ENCODE measurements around the gene SPDYE4. TPM values are rescaled to one million over a fixed set of nuclear protein-coding genes. Genes with fewer than 3 reads are reported as not detected.

SPDYE4 gene
- total RNA-seq, 4 donors from 2014 or later, result not detected

DNA sequence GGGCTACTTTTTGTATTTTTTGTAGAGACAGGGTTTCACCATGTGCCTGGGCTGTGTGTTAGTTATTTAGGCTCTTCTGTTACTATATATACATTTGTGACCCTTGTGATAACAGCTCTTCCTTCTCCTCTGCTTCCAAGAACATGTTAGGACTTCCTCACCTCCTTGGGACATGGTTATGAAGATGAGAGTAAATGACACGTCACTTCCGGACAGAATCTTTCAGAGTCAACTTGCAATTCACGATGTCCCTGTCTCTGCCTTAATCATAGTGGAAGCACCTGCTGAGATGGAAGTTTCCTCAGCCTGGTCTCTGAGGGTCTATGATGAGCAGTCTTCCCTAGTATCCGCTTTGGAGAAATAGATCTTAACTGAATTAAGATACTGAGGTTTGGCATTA, 56.6 kb downstream of the SPDYE4 start:
- DNase-seq (no peak), ATAC-seq (no peak)
- intact Hi-C loops (cut with DNase I; ENCODE audit: low total_unique reads) (no loop called here), in situ Hi-C loops (cut with MboI; ENCODE audit: low sequenced_read_pairs in 4 of 4) (loop anchor here in 1 of 4 donors (25.0 kb wide), 1 partner anchor 111 kb away; no protein-coding TSS in a partner anchor)
- peaks cover 0 to 4% (median 0%) of the 10 kb centered on the region in 3 donors for H3K27me3 ChIP-seq
- no peaks in the 10 kb centered on the region for H3K36me3 ChIP-seq
- no peak overlapping the region for H3K4me3 ChIP-seq
- no peaks in the 10 kb centered on the region for H3K4me1 ChIP-seq
- no peaks in the 10 kb centered on the region for H3K9me3 ChIP-seq
- TF ChIP-seq POLR2A (IDR thresholded peaks at IDR 0.05), result no peak
- no peak for TF ChIP-seq CTCF (IDR thresholded peaks at IDR 0.05 in 4 of 5, conservative IDR thresholded peaks at IDR 0.05 in 1 of 5)
- no peak overlapping the region for H3K27ac ChIP-seq

- Histone ChIP-seq H3K36me3 (no peaks in the 10 kb centered on the region), H3K9me3 (no peaks in the 10 kb centered on the region), H3K27ac (no peak overlapping the region), H3K4me3 (no peak overlapping the region), H3K27me3 (peaks cover 0 to 4% (median 0%) of the 10 kb centered on the region in 3 donors), H3K4me1 (no peaks in the 10 kb centered on the region)
- intact Hi-C loops (cut with DNase I; ENCODE audit: low total_unique reads) (no loop called here), in situ Hi-C loops (cut with MboI; ENCODE audit: low sequenced_read_pairs in 4 of 4) (loop anchor here in 1 of 4 donors (25.0 kb wide), 1 partner anchor 111 kb away; no protein-coding TSS in a partner anchor)
- no peak for DNase-seq
- no peak for ATAC-seq
- TF ChIP-seq POLR2A (IDR thresholded peaks at IDR 0.05) (no peak), CTCF (IDR thresholded peaks at IDR 0.05 in 4 of 5, conservative IDR thresholded peaks at IDR 0.05 in 1 of 5) (no peak)
These were observed 57.1 kb downstream of the SPDYE4 start for GRCh38 chr17:8701221-8701620.

Other genes with a start within 250 kb of the SPDYE4 start
- gene MYH10, start 127.8 kb downstream of the SPDYE4 start, total RNA-seq, result 10 to 100 TPM in 1 of 4 donors, 1 to 10 TPM in 3; 2.5 to 10.6 (median 4.1) TPM
- not detected for gene CCDC42, start 13.7 kb downstream of the SPDYE4 start, total RNA-seq
- gene MFSD6L, start 40.8 kb upstream of the SPDYE4 start, total RNA-seq, result not detected
- under 1 TPM in 3 of 4 donors, not detected in 1; 0.09 to 0.24 (median 0.16) TPM for gene PIK3R6, start 109.1 kb upstream of the SPDYE4 start, total RNA-seq
- gene PIK3R5, start 207.2 kb upstream of the SPDYE4 start, total RNA-seq, result 1 to 10 TPM in 3 of 4 donors, under 1 TPM in 1; 0.63 to 5.9 (median 2.9) TPM